ENCODE results near the gene THAP8. TPM values are rescaled to one million over a fixed set of nuclear protein-coding genes. Genes with fewer than 3 reads are reported as not detected.
A peak's percentile ranks its signal among the peaks of the same experiment; 100 is the strongest.

Gene THAP8
- total RNA-seq, 4 donors from 2014 or later: 6.1 to 10.5 (median 6.1) TPM

- in situ Hi-C loops (cut with MboI; ENCODE audit: low sequenced_read_pairs in 4 of 4) (no loop called here), intact Hi-C loops (cut with DNase I; ENCODE audit: low total_unique reads) (no loop called here)
- DNase-seq: no peak
- no peak for ATAC-seq
- TF ChIP-seq POLR2A (IDR thresholded peaks at IDR 0.05) (no peak), CTCF (IDR thresholded peaks at IDR 0.05 in 4 of 5, conservative IDR thresholded peaks at IDR 0.05 in 1 of 5) (no peak)
- Histone ChIP-seq H3K4me3 (no peak overlapping the region), H3K9me3 (no peaks in the 10 kb centered on the region), H3K36me3 (no peaks in the 10 kb centered on the region), H3K27me3 (peaks cover 19 to 39% (median 37%) of the 10 kb centered on the region in 3 donors), H3K27ac (no peak overlapping the region), H3K4me1 (peaks cover 0 to 6% of the 10 kb centered on the region in 2 donors)
Measured at GRCh38 chr19:35988824-35989223, 65.3 kb downstream of the THAP8 start.

GRCh38 chr19:35987571-35987896, 66.6 kb downstream of the THAP8 start:
- H3K9me3 ChIP-seq: no peaks in the 10 kb centered on the region
- ATAC-seq: no peak
- in situ Hi-C loops (cut with MboI; ENCODE audit: low sequenced_read_pairs in 4 of 4): no loop called here
- intact Hi-C loops (cut with DNase I; ENCODE audit: low total_unique reads): no loop called here
- peaks cover 0 to 5% of the 10 kb centered on the region in 2 donors for H3K4me1 ChIP-seq
- peak overlapping the region in 2 of 4 donors; percentile 25 to 33 for H3K4me3 ChIP-seq
- DNase-seq: no peak
- peaks cover 19 to 39% (median 37%) of the 10 kb centered on the region in 3 donors for H3K27me3 ChIP-seq
- no peaks in the 10 kb centered on the region for H3K36me3 ChIP-seq
- no peak overlapping the region for H3K27ac ChIP-seq
- TF ChIP-seq CTCF (IDR thresholded peaks at IDR 0.05 in 4 of 5, conservative IDR thresholded peaks at IDR 0.05 in 1 of 5) (no peak), POLR2A (IDR thresholded peaks at IDR 0.05) (no peak)

GRCh38 chr19:35986664-35987570, 67.2 kb downstream of the THAP8 start:
- ATAC-seq: no peak
- in situ Hi-C loops (cut with MboI; ENCODE audit: low sequenced_read_pairs in 4 of 4): no loop called here
- Histone ChIP-seq H3K4me3 (peak overlapping the region in 3 of 4 donors; percentile 5 to 33 (median 25)), H3K36me3 (no peaks in the 10 kb centered on the region), H3K27ac (no peak overlapping the region), H3K9me3 (no peaks in the 10 kb centered on the region), H3K4me1 (peaks cover 0 to 5% of the 10 kb centered on the region in 2 donors), H3K27me3 (peaks cover 19 to 39% (median 37%) of the 10 kb centered on the region in 3 donors)
- intact Hi-C loops (cut with DNase I; ENCODE audit: low total_unique reads): no loop called here
- DNase-seq: no peak
- TF ChIP-seq POLR2A (IDR thresholded peaks at IDR 0.05) (no peak), CTCF (IDR thresholded peaks at IDR 0.05 in 4 of 5, conservative IDR thresholded peaks at IDR 0.05 in 1 of 5) (no peak)

- ATAC-seq: no peak
- no peak overlapping the region for H3K27ac ChIP-seq
- H3K27me3 ChIP-seq: peaks cover 19 to 39% (median 37%) of the 10 kb centered on the region in 3 donors
- no peak overlapping the region for H3K4me3 ChIP-seq
- intact Hi-C loops (cut with DNase I; ENCODE audit: low total_unique reads): no loop called here
- in situ Hi-C loops (cut with MboI; ENCODE audit: low sequenced_read_pairs in 4 of 4): no loop called here
- no peak for DNase-seq
- no peaks in the 10 kb centered on the region for H3K9me3 ChIP-seq
- H3K36me3 ChIP-seq: no peaks in the 10 kb centered on the region
- peaks cover 0 to 5% of the 10 kb centered on the region in 2 donors for H3K4me1 ChIP-seq
- TF ChIP-seq CTCF (IDR thresholded peaks at IDR 0.05 in 4 of 5, conservative IDR thresholded peaks at IDR 0.05 in 1 of 5): no peak
- no peak for TF ChIP-seq POLR2A (IDR thresholded peaks at IDR 0.05)
Measured at GRCh38 chr19:35986111-35986510, 68.0 kb downstream of the THAP8 start.

Other genes starting within 250 kb of the THAP8 start
- gene PRODH2, start 241.4 kb downstream of the THAP8 start, total RNA-seq: under 1 TPM in 1 of 4 donors, not detected in 3; 0.13 TPM
- gene NPHS1, start 201.8 kb downstream of the THAP8 start, total RNA-seq: not detected
- not detected for gene KIRREL2, start 197.4 kb downstream of the THAP8 start, total RNA-seq
- under 1 TPM in 2 of 4 donors, not detected in 2; 0.27 to 0.33 TPM for gene APLP1, start 185.7 kb downstream of the THAP8 start, total RNA-seq
- gene NFKBID, start 153.7 kb downstream of the THAP8 start, total RNA-seq: 1 to 10 TPM in 3 of 4 donors, not detected in 1; 1.2 to 2.7 (median 2.3) TPM
- 1 to 10 TPM in 2 of 4 donors, not detected in 2; 1.2 to 1.5 TPM for gene HCST, start 151.8 kb downstream of the THAP8 start, total RNA-seq
- 10 to 100 TPM in 3 of 4 donors, 1 to 10 TPM in 1; 7.2 to 25.6 (median 18.2) TPM for gene TYROBP, start 146.0 kb downstream of the THAP8 start, total RNA-seq
- gene LRFN3, start 117.9 kb downstream of the THAP8 start, total RNA-seq: 10 to 100 TPM in 2 of 4 donors, 1 to 10 TPM in 2; 7.4 to 18.2 (median 12.8) TPM
- 10 to 100 TPM; 42.8 to 54.9 (median 49.9) TPM for gene SDHAF1, start 59.1 kb downstream of the THAP8 start, total RNA-seq
- gene SYNE4, start 45.5 kb downstream of the THAP8 start, total RNA-seq: under 1 TPM in 1 of 4 donors, not detected in 3; 0.36 TPM
- gene ALKBH6, start 40.1 kb downstream of the THAP8 start, total RNA-seq: 10 to 100 TPM; 10.6 to 50.1 (median 19.0) TPM
- gene CLIP3, start 21.4 kb downstream of the THAP8 start, total RNA-seq: 1 to 10 TPM in 3 of 4 donors, under 1 TPM in 1; 0.61 to 3.2 (median 1.8) TPM
- gene WDR62, start 612 bp upstream of the THAP8 start, total RNA-seq: 1 to 10 TPM in 2 of 4 donors, under 1 TPM in 2; 0.20 to 2.1 (median 1.0) TPM
- not detected for gene OVOL3, start 56.9 kb upstream of the THAP8 start, total RNA-seq
- gene POLR2I, start 60.6 kb upstream of the THAP8 start, total RNA-seq: 10 to 100 TPM; 61.0 to 88.7 (median 79.4) TPM
- 100 to 1,000 TPM in 2 of 4 donors, 10 to 100 TPM in 2; 57.4 to 122 (median 96.7) TPM for gene TBCB, start 61.2 kb upstream of the THAP8 start, total RNA-seq
- 100 to 1,000 TPM in 3 of 4 donors, 10 to 100 TPM in 1; 94.8 to 252 (median 165) TPM for gene CAPNS1, start 85.8 kb upstream of the THAP8 start, total RNA-seq
- 100 to 1,000 TPM; 165 to 421 (median 223) TPM for gene COX7A1, start 98.2 kb upstream of the THAP8 start, total RNA-seq
- gene ZNF565, start 160.4 kb upstream of the THAP8 start, total RNA-seq: 1 to 10 TPM; 1.7 to 5.3 (median 2.3) TPM
- 100 to 1,000 TPM in 1 of 4 donors, 10 to 100 TPM in 3; 47.8 to 108 (median 91.2) TPM for gene ZNF146, start 160.8 kb upstream of the THAP8 start, total RNA-seq